Loucy (cell line): ENCODE data around the gene ZBTB20.

Experiments used
- EZH2phosphoT487 ChIP-seq: fragments of 200-600 bp; IDR thresholded peaks from 2 replicates; pipeline ENCODE4 v1.6.1; 2018; ENCODE audit warnings: antibody characterized with exemption, mild to moderate bottlenecking, moderate library complexity, borderline replicate concordance
- TF ChIP-seq, protein P1 (sequence below): fragments of 200-600 bp; sonication (generic); conservative IDR thresholded peaks from 2 replicates; pipeline ENCODE4 v1.5.1; 2014; ENCODE audit warnings: mild to moderate bottlenecking, antibody characterized with exemption, low read length

DNA sequence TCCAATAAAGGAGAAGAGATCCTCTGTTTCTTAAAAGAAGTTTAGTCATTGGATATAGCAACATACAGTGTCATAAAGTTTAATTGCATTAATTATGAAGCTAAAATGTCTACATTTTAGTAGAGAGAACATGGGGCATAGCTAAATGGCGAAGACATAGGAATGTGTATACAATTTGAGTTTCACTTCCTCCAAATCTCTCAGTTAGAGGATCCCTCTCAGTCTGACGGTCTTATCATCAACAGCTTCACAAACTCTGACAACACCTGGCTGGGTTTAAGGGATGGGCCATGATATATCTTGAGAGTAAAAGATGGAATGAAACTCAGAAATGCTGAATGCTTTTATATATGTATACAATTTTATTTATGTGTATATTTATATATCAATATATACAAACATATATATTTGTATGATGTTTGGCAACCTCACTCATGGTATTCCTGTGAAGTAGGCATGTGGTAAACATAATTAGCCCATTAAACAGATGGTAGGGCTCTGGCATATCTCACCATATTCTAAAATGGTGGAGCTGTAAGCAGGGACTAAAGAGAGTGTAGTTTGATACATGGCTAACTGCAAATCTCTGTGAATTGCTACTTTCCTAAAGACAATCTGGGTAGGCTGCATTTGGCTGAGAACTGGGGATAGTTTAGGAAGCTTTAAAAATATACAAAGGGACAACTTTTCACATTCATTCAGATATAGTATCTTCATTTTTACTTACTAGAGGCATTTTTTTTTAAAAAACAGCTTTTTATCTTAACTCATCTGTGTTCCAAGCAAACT, 741.7 kb downstream of the ZBTB20 start:
- TF ChIP-seq, protein P1, sequence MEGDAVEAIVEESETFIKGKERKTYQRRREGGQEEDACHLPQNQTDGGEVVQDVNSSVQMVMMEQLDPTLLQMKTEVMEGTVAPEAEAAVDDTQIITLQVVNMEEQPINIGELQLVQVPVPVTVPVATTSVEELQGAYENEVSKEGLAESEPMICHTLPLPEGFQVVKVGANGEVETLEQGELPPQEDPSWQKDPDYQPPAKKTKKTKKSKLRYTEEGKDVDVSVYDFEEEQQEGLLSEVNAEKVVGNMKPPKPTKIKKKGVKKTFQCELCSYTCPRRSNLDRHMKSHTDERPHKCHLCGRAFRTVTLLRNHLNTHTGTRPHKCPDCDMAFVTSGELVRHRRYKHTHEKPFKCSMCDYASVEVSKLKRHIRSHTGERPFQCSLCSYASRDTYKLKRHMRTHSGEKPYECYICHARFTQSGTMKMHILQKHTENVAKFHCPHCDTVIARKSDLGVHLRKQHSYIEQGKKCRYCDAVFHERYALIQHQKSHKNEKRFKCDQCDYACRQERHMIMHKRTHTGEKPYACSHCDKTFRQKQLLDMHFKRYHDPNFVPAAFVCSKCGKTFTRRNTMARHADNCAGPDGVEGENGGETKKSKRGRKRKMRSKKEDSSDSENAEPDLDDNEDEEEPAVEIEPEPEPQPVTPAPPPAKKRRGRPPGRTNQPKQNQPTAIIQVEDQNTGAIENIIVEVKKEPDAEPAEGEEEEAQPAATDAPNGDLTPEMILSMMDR = no peak
- no peak for TF ChIP-seq EZH2phosphoT487
